ENCODE data around the gene PLEKHD1. TPM values are rescaled to one million over a fixed set of nuclear protein-coding genes. Genes with fewer than 3 reads are reported as not detected.
A peak's percentile ranks its signal among the peaks of the same experiment; 100 is the strongest.
"Not testable (repeated sequence)": the region's sequence is repeated elsewhere in the genome, so short reads cannot be mapped to it uniquely, and the experiment has no call there.

Gene PLEKHD1
- total RNA-seq, 1 experiment from 2014 or later: not detected

- in situ Hi-C loops (cut with HindIII; ENCODE audit: low pct_unique_long_range_greater_than_20kb, low sequenced_read_pairs): not testable (repeated sequence)
- DNase-seq (ENCODE audit: low read depth, low spot score): peak; percentile 7
These were observed 7.6 kb upstream of the PLEKHD1 start for GRCh38 chr14:69476824-69477450.

- DNase-seq (ENCODE audit: low read depth, low spot score); in situ Hi-C loops (cut with HindIII; ENCODE audit: low pct_unique_long_range_greater_than_20kb, low sequenced_read_pairs): not testable (repeated sequence)
These were observed 6.5 kb upstream of the PLEKHD1 start for GRCh38 chr14:69478055-69478454.

- in situ Hi-C loops (cut with HindIII; ENCODE audit: low pct_unique_long_range_greater_than_20kb, low sequenced_read_pairs): no loop called here
- no peak for DNase-seq (ENCODE audit: low read depth, low spot score)
These were observed 4.8 kb upstream of the PLEKHD1 start for GRCh38 chr14:69479696-69480095.

GRCh38 chr14:69480136-69480535 is 4.4 kb upstream of the PLEKHD1 start:
- no peak for DNase-seq (ENCODE audit: low read depth, low spot score)
- in situ Hi-C loops (cut with HindIII; ENCODE audit: low pct_unique_long_range_greater_than_20kb, low sequenced_read_pairs): no loop called here

GRCh38 chr14:69481815-69482568 is 2.5 kb upstream of the PLEKHD1 start:
- in situ Hi-C loops (cut with HindIII; ENCODE audit: low pct_unique_long_range_greater_than_20kb, low sequenced_read_pairs): no loop called here
- no peak for DNase-seq (ENCODE audit: low read depth, low spot score)

- in situ Hi-C loops (cut with HindIII; ENCODE audit: low pct_unique_long_range_greater_than_20kb, low sequenced_read_pairs): no loop called here
These were observed 624 bp upstream of the PLEKHD1 start for GRCh38 chr14:69483765-69484443.

GRCh38 chr14:69485315-69485660 is 760 bp downstream of the PLEKHD1 start:
- DNase-seq (ENCODE audit: low read depth, low spot score): no peak
- in situ Hi-C loops (cut with HindIII; ENCODE audit: low pct_unique_long_range_greater_than_20kb, low sequenced_read_pairs): no loop called here

More at GRCh38 chr14:69483765-69484443, 624 bp upstream of the PLEKHD1 start:
- DNase-seq (ENCODE audit: low read depth, low spot score): no peak

GRCh38 chr14:69485701-69486100 is 1.2 kb downstream of the PLEKHD1 start:
- DNase-seq (ENCODE audit: low read depth, low spot score): no peak
- in situ Hi-C loops (cut with HindIII; ENCODE audit: low pct_unique_long_range_greater_than_20kb, low sequenced_read_pairs): no loop called here

GRCh38 chr14:69487226-69487625 is 2.7 kb downstream of the PLEKHD1 start:
- DNase-seq (ENCODE audit: low read depth, low spot score): no peak

GRCh38 chr14:69487771-69488170 is 3.2 kb downstream of the PLEKHD1 start:
- DNase-seq (ENCODE audit: low read depth, low spot score): no peak
- in situ Hi-C loops (cut with HindIII; ENCODE audit: low pct_unique_long_range_greater_than_20kb, low sequenced_read_pairs): no loop called here

More at GRCh38 chr14:69487226-69487625, 2.7 kb downstream of the PLEKHD1 start:
- in situ Hi-C loops (cut with HindIII; ENCODE audit: low pct_unique_long_range_greater_than_20kb, low sequenced_read_pairs): no loop called here

- in situ Hi-C loops (cut with HindIII; ENCODE audit: low pct_unique_long_range_greater_than_20kb, low sequenced_read_pairs): no loop called here
- DNase-seq (ENCODE audit: low read depth, low spot score): no peak
These were observed 5.0 kb downstream of the PLEKHD1 start for GRCh38 chr14:69489495-69489894.

GRCh38 chr14:69490219-69490918 is 5.8 kb downstream of the PLEKHD1 start:
- in situ Hi-C loops (cut with HindIII; ENCODE audit: low pct_unique_long_range_greater_than_20kb, low sequenced_read_pairs): no loop called here
- no peak for DNase-seq (ENCODE audit: low read depth, low spot score)

GRCh38 chr14:69491193-69491592 is 6.7 kb downstream of the PLEKHD1 start:
- in situ Hi-C loops (cut with HindIII; ENCODE audit: low pct_unique_long_range_greater_than_20kb, low sequenced_read_pairs): no loop called here
- no peak for DNase-seq (ENCODE audit: low read depth, low spot score)

- in situ Hi-C loops (cut with HindIII; ENCODE audit: low pct_unique_long_range_greater_than_20kb, low sequenced_read_pairs): no loop called here
- DNase-seq (ENCODE audit: low read depth, low spot score): no peak
These were observed 8.5 kb downstream of the PLEKHD1 start for GRCh38 chr14:69493038-69493437.

- in situ Hi-C loops (cut with HindIII; ENCODE audit: low pct_unique_long_range_greater_than_20kb, low sequenced_read_pairs): no loop called here
- DNase-seq (ENCODE audit: low read depth, low spot score): no peak
These were observed 9.3 kb downstream of the PLEKHD1 start for GRCh38 chr14:69493791-69494190.

GRCh38 chr14:69495341-69495921 is 10.9 kb downstream of the PLEKHD1 start:
- in situ Hi-C loops (cut with HindIII; ENCODE audit: low pct_unique_long_range_greater_than_20kb, low sequenced_read_pairs): no loop called here
- DNase-seq (ENCODE audit: low read depth, low spot score): no peak

- in situ Hi-C loops (cut with HindIII; ENCODE audit: low pct_unique_long_range_greater_than_20kb, low sequenced_read_pairs); DNase-seq (ENCODE audit: low read depth, low spot score): not testable (repeated sequence)
These were observed 13.3 kb downstream of the PLEKHD1 start for GRCh38 chr14:69497866-69498265.

- in situ Hi-C loops (cut with HindIII; ENCODE audit: low pct_unique_long_range_greater_than_20kb, low sequenced_read_pairs); DNase-seq (ENCODE audit: low read depth, low spot score): not testable (repeated sequence)
These were observed 13.8 kb downstream of the PLEKHD1 start for GRCh38 chr14:69498286-69498685.
